GM19351 (cell line): ENCODE data around the gene VN1R5.
"Not testable (repeated sequence)": the region's sequence is repeated elsewhere in the genome, so short reads cannot be mapped to it uniquely, and the experiment has no call there.

Source experiments
- ATAC-seq: cut with Tn5 transposase; IDR thresholded peaks from one replicate; pipeline ENCODE4 v1.9.1; 2021; ENCODE audit warnings: mild to moderate bottlenecking, moderate library complexity; ENCODE audit not compliant: unreplicated experiment

The VN1R5 gene

DNA sequence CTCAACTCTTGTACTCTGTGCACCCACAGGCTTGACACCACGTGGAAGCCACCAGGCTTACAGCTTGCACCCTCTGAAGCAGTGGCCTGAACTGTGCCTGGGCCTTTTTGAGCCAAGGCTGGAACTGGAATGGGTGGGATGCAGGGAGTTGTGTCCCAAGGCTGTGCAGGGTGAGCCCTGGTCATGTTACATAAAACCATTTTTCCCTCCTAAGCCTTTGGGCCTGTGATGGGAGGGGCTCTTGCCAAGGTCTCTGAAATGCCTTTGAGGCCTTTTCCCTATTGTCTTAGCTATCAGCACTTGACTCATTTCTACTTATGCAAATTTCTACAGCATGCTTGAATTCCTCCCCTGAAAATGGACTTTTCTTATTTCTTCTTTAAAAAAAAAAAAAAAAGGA is 14.1 kb downstream of the VN1R5 start:
- ATAC-seq = no peak

DNA sequence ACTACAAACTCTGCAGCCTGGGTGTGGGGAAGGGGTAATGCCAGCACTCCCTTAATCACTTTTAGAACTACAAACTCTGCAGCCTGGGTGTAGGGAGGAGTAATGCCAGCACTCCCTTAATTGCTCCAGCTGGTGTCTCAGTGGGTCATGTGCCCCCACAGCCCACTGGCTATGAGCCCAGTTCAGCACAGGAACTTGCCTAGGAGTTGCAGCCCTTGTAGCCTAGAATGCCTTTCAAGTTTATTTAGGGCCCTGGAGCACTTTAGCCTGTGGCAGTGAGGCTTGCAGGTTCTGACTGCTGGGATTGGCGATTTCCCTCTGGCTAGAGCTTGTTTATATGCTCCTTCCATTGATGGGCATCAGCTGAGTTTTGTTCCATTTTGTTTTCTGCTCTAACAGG is 17.1 kb downstream of the VN1R5 start:
- no peak for ATAC-seq

GRCh38 chr1:247274605-247275256 is 18.9 kb downstream of the VN1R5 start:
- no peak for ATAC-seq

- ATAC-seq = no peak
Measured at GRCh38 chr1:247277191-247277590, 21.3 kb downstream of the VN1R5 start.

DNA sequence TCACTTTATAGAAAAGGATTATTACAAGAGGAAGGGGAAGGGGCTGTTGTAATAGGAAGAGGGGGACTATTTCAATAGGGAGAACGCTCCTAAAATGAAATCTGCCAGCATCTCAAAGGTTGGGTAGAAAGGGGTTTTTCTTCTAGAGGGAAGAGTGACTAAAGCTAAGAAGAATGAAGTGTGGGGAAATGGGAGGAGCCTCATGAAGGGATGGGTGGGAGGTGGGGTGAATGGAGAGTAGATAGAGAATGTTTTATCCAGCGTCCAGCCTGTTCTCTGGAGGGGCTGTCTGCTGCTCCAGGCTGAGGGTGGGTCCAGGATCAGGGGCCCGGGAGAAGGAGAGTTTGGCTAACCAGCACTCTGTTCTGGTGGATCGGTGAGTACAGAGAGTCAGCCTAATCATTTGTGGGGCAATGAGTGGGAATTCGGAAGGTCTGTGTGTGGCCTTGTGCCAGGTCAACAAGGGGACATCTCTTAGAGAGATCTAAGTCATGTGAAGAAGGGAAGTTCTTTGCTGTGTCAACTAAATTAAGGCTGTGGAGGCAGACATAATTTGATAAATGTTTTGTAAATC is 25.2 kb downstream of the VN1R5 start:
- no peak for ATAC-seq

DNA sequence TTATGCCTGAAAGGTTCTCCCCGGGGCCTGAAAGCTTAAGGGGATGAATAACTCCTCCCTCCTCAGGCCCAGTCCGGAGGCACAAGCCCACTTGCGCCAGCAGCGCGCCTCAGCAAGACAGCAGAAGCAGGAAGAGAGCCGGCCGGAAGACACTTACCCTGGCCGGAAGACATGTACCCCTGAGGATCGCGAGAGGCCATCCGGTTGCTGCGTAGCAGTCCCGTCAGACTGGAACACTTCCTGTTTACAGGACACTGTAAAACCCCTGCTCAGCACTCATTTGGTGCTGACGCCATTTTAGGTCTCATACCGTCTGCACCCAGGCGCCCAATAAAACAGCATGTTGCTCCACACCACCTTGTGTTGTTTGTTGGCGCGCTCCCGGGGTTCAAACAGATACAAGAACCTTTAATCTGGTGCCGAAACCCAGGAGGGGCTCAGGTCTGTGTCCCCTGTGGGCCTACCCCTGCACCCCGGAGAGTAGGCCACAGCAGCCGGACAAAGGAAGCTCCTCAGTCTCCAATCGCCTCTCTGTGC is 30.3 kb downstream of the VN1R5 start:
- ATAC-seq = no peak

DNA sequence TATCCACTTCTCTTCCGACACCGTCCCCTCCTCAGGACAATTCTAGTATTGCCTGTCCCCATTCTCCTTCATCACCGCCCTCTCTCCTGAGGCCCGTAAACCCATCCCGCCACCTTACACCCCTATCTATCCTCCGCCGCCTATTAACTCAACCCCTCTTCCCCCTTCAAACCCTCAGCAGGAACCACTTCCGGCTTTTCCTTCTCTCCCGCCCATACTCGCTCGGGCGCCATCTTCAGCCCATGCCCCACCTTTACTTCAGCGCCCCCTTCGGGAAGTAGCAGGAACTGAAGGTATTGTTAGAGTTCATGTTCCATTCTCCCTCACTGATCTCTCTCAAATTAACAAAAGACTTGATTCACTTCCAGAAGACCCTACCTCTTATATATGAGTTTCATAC is 31.6 kb downstream of the VN1R5 start:
- ATAC-seq = no peak

- no peak for ATAC-seq
Measured at GRCh38 chr1:247288341-247288740, 32.5 kb downstream of the VN1R5 start.

- not testable (repeated sequence) for ATAC-seq
Measured at GRCh38 chr1:247289274-247289892, 33.5 kb downstream of the VN1R5 start.

DNA sequence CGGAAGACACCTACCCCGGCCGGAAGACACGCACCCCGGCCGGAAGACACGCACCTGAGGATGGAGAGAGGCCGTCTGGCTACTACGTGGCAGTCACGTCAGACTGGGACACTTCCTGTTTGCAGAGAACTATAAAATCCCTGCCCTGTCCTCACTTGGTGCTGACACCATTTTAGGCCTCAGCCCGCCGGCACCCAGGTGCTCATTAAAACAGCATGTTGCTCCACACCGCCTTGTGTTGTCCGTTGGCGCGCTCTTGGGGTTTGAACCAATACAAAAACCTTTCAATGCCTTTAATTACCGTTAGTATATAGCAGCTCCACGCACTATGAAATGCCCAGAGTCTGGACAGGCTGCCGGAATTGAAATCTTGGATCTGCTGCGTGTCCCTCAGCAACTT is 34.7 kb downstream of the VN1R5 start:
- no peak for ATAC-seq

DNA sequence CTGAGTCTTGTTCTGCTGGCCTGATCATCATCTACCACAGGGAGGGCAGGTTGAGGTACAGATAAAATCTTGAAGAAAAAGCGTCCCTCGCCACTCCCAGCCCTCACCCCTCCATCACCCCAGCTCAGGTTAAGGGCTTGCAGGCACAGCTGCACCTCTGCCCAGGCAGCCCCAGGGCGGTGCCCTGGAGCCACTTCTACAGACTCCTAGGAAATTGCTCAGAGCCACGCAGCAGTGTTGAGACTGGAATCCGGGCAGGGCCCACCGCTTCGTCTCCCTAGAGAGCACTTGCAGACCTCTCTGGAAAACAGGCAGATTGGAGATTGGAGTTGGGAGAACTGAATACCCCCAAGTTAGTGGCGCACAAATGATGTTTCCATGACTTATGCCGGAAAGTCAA is 35.3 kb downstream of the VN1R5 start:
- ATAC-seq = no peak

DNA sequence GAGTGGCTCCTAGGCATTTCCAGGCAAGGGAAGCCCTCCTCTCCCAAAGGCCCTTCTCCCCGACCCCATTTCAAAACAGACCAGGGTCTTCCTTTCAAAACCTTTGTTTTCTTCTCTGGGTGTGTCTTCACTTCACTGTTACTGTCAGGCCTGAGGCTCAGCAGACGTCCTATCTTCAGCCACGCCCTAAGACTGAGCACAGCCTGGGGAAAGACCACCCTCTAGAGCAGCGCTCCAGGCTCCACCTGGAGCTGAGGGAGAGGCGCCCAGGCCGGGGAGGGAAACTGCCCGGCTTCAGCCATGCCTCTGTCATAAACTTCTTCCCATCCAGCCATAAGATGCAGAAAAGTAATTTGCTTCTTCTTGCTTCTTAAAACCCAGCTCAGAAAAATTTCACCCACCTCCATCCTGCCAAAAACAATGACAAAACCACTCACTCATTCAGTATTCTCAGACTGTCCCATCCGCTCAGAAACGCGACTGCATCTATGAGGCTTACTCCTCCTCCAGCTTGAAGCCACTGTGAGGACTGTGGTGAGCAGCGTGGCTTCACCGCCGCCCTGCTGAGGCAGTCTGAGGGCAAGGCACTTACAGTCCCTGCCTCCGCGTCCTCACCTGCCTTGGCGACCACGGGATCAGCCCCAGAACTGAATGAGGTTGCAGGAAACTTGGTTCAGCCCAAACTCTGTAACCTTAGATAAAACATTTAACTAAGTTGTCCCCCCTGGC is 36.1 kb downstream of the VN1R5 start:
- ATAC-seq = no peak

DNA sequence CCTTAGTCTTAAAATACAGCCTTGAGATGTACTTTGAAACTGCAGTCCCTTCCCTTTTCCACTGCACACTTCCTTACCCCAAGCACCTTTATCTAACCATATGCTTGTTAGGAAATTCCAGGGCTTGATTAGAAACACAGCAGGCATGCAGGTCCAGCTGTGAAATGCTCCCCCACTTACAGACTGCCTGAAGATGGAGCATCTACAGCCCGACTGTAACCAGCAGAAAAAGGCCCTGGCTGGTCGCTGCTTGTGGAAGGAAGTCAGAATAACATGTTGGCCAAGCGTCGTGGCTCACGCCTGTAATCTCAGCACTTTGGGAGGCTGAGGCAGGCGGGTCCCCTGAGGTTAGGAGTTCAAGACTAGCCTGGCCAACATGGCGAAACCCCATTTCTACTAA is 37.2 kb downstream of the VN1R5 start:
- no peak for ATAC-seq

- no peak for ATAC-seq
Measured at GRCh38 chr1:247294282-247294681, 38.4 kb downstream of the VN1R5 start.

GRCh38 chr1:247295274-247295684 is 39.4 kb downstream of the VN1R5 start:
- ATAC-seq = no peak

DNA sequence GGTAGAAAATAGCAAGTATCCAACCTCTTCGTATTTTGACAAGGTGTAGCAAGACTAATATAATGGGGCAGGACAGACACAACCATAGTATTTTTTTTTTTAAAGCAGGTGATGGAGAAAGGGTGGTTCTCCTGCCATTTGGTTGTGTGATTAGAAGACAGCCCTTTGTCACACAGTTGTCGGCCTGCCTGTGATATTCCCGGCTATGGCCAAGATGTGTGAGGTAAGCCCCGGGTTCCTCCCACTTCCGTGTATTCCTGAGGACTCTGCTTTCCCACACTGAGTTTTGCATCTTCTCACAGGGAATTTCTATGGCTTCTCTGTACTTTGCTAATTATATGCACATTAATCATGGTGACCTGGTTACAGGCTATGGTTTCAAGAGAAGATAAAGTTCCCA is 39.9 kb downstream of the VN1R5 start:
- no peak for ATAC-seq

DNA sequence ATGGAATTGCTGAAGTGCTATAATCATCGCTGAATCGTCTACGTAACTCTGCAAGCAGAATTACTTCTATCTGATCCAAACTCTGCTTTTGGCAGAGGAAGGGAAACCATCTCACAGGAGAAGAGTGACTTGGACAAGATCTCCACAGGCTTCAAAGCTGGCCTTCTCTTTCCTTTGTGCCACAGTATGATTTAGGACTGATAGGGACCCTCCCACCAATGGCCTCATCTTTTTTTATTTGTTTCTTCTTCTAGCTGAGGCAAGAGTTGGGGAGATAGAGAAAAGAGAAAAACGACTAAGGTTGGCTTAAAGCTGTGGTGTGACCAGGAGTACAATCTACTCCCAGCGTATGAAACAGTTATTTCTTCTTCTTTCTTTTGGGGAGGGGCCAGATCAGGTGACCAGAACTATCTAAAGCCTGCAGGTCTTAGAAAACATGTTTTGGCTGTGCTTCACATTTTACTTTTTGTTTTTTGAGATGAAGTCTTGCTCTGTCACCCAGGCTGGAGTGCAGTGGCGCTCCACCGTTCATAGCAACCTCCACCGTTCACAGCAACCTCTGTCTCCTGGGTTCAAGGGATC is 40.8 kb downstream of the VN1R5 start:
- no peak for ATAC-seq

DNA sequence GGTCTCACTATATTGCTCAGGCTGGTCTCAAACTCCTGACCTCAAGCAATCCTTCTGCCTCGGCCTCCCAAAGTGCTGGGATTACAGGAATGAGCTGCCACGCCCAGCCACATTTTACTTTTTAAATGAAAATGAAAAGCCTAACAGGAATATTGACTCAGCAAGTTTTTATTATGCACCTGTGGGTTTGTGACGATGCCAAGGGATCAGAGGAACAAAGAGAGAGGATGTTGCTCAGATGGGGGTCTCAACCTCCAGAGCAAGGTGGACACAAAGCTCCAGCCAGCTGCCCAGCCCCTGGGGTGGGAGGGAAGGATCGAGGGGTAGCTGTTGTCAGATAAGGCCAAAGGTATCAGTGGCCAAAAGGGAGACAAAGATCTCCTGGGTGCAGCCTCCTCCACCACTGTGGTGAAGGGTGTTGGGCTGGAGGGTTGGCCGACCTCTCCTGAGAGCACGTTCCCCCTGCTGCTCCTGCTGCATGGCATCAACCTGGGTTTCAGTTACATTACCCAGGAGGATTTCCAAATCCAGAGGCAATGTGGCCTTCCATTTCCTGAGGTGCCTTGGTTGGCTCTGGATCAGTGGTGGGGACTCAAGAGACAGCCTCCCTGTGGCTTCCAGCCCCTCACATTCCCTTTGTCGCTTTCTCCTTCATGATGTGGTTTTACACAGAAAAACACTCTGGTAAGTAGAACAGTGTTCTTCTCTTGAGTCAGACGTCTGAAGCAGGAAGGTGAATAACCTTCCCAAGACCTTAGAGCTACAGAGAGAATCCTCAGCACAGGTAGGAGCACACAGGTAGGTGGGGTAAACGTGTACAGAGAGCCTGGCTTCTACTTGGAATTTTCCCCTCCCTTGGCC is 41.6 kb downstream of the VN1R5 start:
- no peak for ATAC-seq

DNA sequence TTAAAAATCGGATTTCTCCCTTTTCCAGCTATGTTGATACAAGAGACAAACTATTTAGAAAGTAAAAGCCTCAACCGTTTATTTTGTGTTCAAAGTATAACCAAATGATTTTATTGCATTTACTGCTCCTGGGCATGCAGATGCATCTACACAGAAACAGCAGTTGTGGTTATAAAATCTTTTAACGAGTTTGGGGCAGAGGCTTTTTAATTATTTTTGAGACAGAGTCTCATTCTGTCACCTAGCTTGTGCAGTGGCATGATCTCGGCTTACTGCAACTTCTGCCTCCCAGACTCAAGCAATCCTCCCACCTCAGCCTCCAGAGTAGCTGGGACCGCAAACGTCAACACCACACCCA is 42.2 kb downstream of the VN1R5 start:
- ATAC-seq = no peak

DNA sequence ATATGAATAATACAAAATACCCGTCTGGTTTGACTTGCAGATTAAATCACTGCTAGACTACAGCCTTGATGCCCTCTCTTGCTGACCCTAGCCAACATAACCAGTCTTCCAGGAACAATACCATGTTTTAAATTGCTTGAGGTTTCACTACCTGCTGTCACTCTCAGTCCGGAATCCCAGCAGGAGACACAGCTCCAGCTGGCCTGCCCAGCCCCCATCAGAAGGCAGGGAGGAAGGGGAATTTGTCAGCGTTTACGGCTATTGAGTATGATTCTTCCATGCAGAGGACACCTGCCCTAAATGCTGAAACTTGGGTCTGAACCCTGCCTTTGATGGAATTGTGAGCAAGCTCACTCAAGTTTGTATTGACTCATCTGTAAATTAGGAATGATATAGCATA is 42.8 kb downstream of the VN1R5 start:
- ATAC-seq = no peak
